K562 (cell line): Measurements from ENCODE around the gene RNF121. TPM values are rescaled to one million over a fixed set of nuclear protein-coding genes. Genes with fewer than 3 reads are reported as not detected.
A peak's percentile ranks its signal among the peaks of the same experiment; 100 is the strongest.

ENCODE experiments used
- ATAC-seq: fragments of 200-7000 bp; cut with Tn5 transposase; 3 replicates; pipeline ENCODE4 v1.9.1; 2020; ENCODE audit warnings: moderate library complexity
- BruUV-seq: library from RNA; stranded (reverse); fragments of 400-500 nt; replicated peaks from 2 replicates; lab custom pipeline; 2021; lab: Mats Ljungman, UMichigan
- CTCF ChIA-PET: fragments of 300-600 bp; formaldehyde crosslinking; extraction: SDS; loops from one replicate; lab custom pipeline; 2021; ENCODE audit warnings: low intra/inter-chr PET ratio; lab: Yijun Ruan, JAX
- POLR2A ChIA-PET: fragments of 300-600, 350-650 bp; sonication (Branson Sonifier 250); formaldehyde crosslinking; extraction: SDS; loops from one replicate; lab custom pipeline; 2021; ENCODE audit warnings: antibody characterized with exemption, inconsistent platforms; lab: Yijun Ruan, JAX
- DNase-seq, 4 experiments: peaks; one replicate each; pipeline versions ENCODE4 v3.0.0 to v3.0.0-alpha.2; 2011 to 2018; ENCODE audit warnings: low spot score in 3 of 4, mixed read lengths in 3 of 4; ENCODE audit errors: extremely low read depth in 1 of 4
- FAIRE-seq: peaks from 2 replicates; lab custom pipeline; 2011; peaks lifted over from hg19 to GRCh38; lab: Jason Lieb, UNC
- H2AFZ ChIP-seq: 2 replicates; pipeline ENCODE4 v1.6.0; 2011; ENCODE audit warnings: low read depth, low read length, control low read depth, inconsistent platforms
- H3K27ac ChIP-seq: fragments of 200-600 bp; 3 replicates; pipeline ENCODE4 v1.8.0; 2011; ENCODE audit warnings: low read depth, mild to moderate bottlenecking, control low read depth, inconsistent platforms, low read length, moderate library complexity, mixed read lengths; ENCODE audit errors: extremely low read depth
- H3K27me3 ChIP-seq, 2 experiments: fragments of 300-600 bp in 1 of 2; 2 replicates in 1 of 2; 3 replicates in 1 of 2; pipeline versions ENCODE4 v1.6.0 to v1.8.0; 2011; ENCODE audit warnings: inconsistent platforms in 2 of 2, low read length in 2 of 2, mild to moderate bottlenecking in 1 of 2, mixed read lengths in 1 of 2, moderate library complexity in 1 of 2; ENCODE audit not compliant: control insufficient read depth in 2 of 2, insufficient read depth in 2 of 2
- H3K36me3 ChIP-seq: fragments of 300-600 bp; 3 replicates; pipeline ENCODE4 v1.8.0; 2011; ENCODE audit warnings: mild to moderate bottlenecking, low read length, inconsistent platforms; ENCODE audit not compliant: control insufficient read depth, insufficient read depth
- H3K4me1 ChIP-seq, 2 experiments: fragments of 200-600 bp in 1 of 2; replicated peaks in 1 of 2; 2 replicates in 1 of 2; 3 replicates in 1 of 2; pipeline versions ENCODE4 v1.5.1 to v1.8.0; 2011; ENCODE audit warnings: inconsistent platforms in 2 of 2, low read length in 2 of 2, mild to moderate bottlenecking in 1 of 2, mixed read lengths in 1 of 2, moderate library complexity in 1 of 2; ENCODE audit not compliant: control insufficient read depth in 2 of 2, insufficient read depth in 2 of 2
- H3K4me2 ChIP-seq: 2 replicates; pipeline ENCODE4 v1.6.1; 2011; ENCODE audit warnings: low read length, control low read depth, inconsistent platforms, mixed read lengths; ENCODE audit not compliant: insufficient read depth
- H3K4me3 ChIP-seq: fragments of 200-600 bp; sonication (generic), shearing (Covaris generic); 2 replicates; pipeline ENCODE4 v1.5.1; 2016; ENCODE audit warnings: control low read depth, inconsistent platforms
- H3K79me2 ChIP-seq: fragments of 200-600 bp; 3 replicates; pipeline ENCODE4 v1.8.0; 2011; ENCODE audit warnings: low read length, inconsistent platforms; ENCODE audit not compliant: control insufficient read depth, insufficient read depth
- H3K9ac ChIP-seq, 2 experiments: 2 replicates each; pipeline versions ENCODE4 v1.6.0 to v1.6.1; 2011; ENCODE audit warnings: low read depth in 2 of 2, low read length in 2 of 2, control low read depth in 1 of 2, inconsistent platforms in 1 of 2, mild to moderate bottlenecking in 1 of 2, mixed read lengths in 1 of 2; ENCODE audit not compliant: insufficient read depth in 1 of 2
- H3K9me1 ChIP-seq: one replicate; pipeline ENCODE4 v1.6.0; 2011; ENCODE audit warnings: inconsistent platforms, mild to moderate bottlenecking, low read length, moderate library complexity; ENCODE audit not compliant: control insufficient read depth, insufficient read depth
- H3K9me3 ChIP-seq: replicated peaks from 2 replicates; pipeline ENCODE4 v1.5.1; 2011; ENCODE audit warnings: low read depth, low read length, inconsistent platforms; ENCODE audit not compliant: control insufficient read depth, insufficient read depth
- H4K20me1 ChIP-seq: replicated peaks from 2 replicates; pipeline ENCODE4 v1.6.1; 2011; ENCODE audit warnings: low read length, inconsistent platforms, mixed read lengths; ENCODE audit not compliant: control insufficient read depth, insufficient read depth
- PCBP1 ChIP-seq: fragments of 200-400 bp; formaldehyde crosslinking; IDR thresholded peaks from 2 replicates; pipeline ENCODE4 v1.6.1; 2018; ENCODE audit warnings: mild to moderate bottlenecking, low read depth, low read length; ENCODE audit not compliant: poor library complexity, severe bottlenecking
- ZNF121 ChIP-seq: sonication (generic); formaldehyde crosslinking; conservative IDR thresholded peaks from 2 replicates; pipeline ENCODE4 v1.8.0; 2022; ENCODE audit warnings: missing genetic modification reagents
- ZNF347 ChIP-seq: fragments of 450-650 bp; formaldehyde crosslinking; IDR thresholded peaks from 2 replicates; pipeline ENCODE4 v1.4.0; 2020; ENCODE audit warnings: low read depth, mild to moderate bottlenecking, moderate library complexity
- ZNF699 ChIP-seq: fragments of 250-450 bp; sonication (Bioruptor Pico); IDR thresholded peaks from 2 replicates; pipeline ENCODE4 v1.8.0; 2021; ENCODE audit warnings: mild to moderate bottlenecking, moderate library complexity; ENCODE audit not compliant: insufficient replicate concordance
- ZNF76 ChIP-seq: fragments of 250-450 bp; sonication (Bioruptor Pico); IDR thresholded peaks from 2 replicates; pipeline ENCODE4 v1.4.0; 2020; ENCODE audit warnings: mild to moderate bottlenecking, moderate library complexity, borderline replicate concordance
- WGBS: fragments of 100-300 bp; shearing (Covaris generic); methylation state at CpG from one replicate; pipeline ENCODE4 v1.1.6; 2016; ENCODE audit warnings: low coverage, mixed read lengths; ENCODE audit not compliant: insufficient coverage; ENCODE audit errors: missing lambda C conversion rate; 5-methylcytosine and 5-hydroxymethylcytosine counted together
- in situ Hi-C: fragments of 300-500 bp; cut with MboI; formaldehyde crosslinking; loops from 4 replicates; pipeline ENCODE4 v1.15.0; 2018; ENCODE audit warnings: inconsistent platforms, mixed read lengths
- intact Hi-C: fragments of 100-400 bp; cut with micrococcal nuclease; formaldehyde crosslinking; loops from 2 replicates; pipeline ENCODE4 v1.14.2; 2022
- polyA plus RNA-seq, 8 experiments: library from polyadenylated mRNA; depleted of rRNA in 4 of 8; stranded (reverse) in 5 of 8; unstranded in 3 of 8; fragments of >200 nt; fragmentation: Nextera tagmentation in 2 of 8; fragmentation: Illumina TruSeq in 1 of 8; extraction: Ambion mirVana in 2 of 8; extraction: Trizol in 1 of 8; gene quantifications; 2 replicates each; pipeline versions ENCODE4 v1.2.1 to v1.2.3, GENCODE V29; 2011 to 2014; ENCODE audit warnings: inconsistent platforms in 1 of 8, missing spikeins in 1 of 8
- total RNA-seq, 7 experiments: library from RNA; depleted of rRNA in 6 of 7; stranded (reverse); fragments of >200 nt in 6 of 7; fragmentation: Illumina TruSeq in 2 of 7; extraction: Trizol in 2 of 7; gene quantifications; 2 replicates each; pipeline versions ENCODE4 v1.2.1 to v1.2.3, GENCODE V29; 2011 to 2021; ENCODE audit warnings: low replicate concordance in 1 of 7
- TF ChIP-seq, protein P1 (sequence below): fragments of 250-450 bp; sonication (Bioruptor Pico); IDR thresholded peaks from 2 replicates; pipeline ENCODE4 v1.4.0; 2020; ENCODE audit warnings: borderline replicate concordance

The RNF121 gene
- total and polyA plus RNA-seq, 9 of the 15 experiments (the other 6 are each of a cell fraction or from before 2014, with no cell fraction given): 8.0 to 63.4 (median 20.5) TPM

DNA sequence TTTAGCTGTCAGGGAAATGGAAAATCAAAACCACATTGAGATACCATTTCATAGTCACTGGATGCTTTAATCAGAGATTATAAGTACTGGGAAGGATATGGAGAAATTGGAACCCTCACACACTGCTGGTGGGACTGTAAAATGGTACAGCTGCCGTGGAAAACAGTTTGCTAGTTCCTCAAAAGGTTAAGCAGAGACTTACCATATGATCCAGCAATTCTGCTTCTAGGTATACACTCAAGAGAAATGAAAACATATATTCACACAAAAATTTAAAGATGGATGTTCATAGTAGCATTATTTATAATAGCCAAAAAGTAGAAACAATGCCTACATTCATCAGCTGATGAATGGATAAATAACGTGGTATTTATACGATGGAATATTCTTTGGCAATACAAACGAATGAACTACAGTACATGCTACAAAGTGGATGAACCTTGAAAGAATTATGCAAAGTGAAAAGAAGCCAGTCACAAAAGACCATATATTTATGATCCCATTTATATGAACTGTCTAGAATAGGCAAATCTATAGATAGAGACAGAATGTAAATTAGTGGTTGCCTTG is 23.0 kb downstream of the RNF121 start:
- ATAC-seq (no peak), DNase-seq (no peak), FAIRE-seq (no peak)
- in situ Hi-C loops: no loop called here
- intact Hi-C loops: no loop called here
- no peaks in the 10 kb centered on the region for H3K9me1 ChIP-seq
- H3K79me2 ChIP-seq: peaks cover 86% of the 10 kb centered on the region
- H3K36me3 ChIP-seq: peaks cover 4% of the 10 kb centered on the region; the same call in 2 of the 3 replicates
- H2AFZ ChIP-seq: no peak overlapping the region
- 90% methylated on average over 4 of the region's 4 CpGs for WGBS
- no peak overlapping the region for H3K27ac ChIP-seq
- no peaks in the 10 kb centered on the region for H3K27me3 ChIP-seq
- H3K9me3 ChIP-seq: no peaks in the 10 kb centered on the region
- CTCF ChIA-PET: no interaction called here
- no peak overlapping the region for H3K9ac ChIP-seq
- TF ChIP-seq, protein P1, sequence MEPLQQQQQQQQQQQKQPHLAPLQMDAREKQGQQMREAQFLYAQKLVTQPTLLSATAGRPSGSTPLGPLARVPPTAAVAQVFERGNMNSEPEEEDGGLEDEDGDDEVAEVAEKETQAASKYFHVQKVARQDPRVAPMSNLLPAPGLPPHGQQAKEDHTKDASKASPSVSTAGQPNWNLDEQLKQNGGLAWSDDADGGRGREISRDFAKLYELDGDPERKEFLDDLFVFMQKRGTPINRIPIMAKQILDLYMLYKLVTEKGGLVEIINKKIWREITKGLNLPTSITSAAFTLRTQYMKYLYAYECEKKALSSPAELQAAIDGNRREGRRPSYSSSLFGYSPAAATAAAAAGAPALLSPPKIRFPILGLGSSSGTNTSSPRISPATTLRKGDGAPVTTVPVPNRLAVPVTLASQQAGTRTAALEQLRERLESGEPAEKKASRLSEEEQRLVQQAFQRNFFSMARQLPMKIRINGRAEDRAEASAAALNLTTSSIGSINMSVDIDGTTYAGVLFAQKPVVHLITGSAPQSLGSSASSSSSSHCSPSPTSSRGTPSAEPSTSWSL (CRISPR knock-in tag): no peak
- TF ChIP-seq PCBP1: no peak
- no peak for TF ChIP-seq ZNF699 (CRISPR knock-in tag)
- TF ChIP-seq ZNF347 (CRISPR knock-in tag): no peak
- 0 out of 2 replicates have a peak, but pooled peaks have one; percentile 2 for TF ChIP-seq ZNF121 (CRISPR knock-in tag)
- no peak for TF ChIP-seq ZNF76 (CRISPR knock-in tag)
- POLR2A ChIA-PET: no interaction called here
- H3K4me1 ChIP-seq: peaks cover 21 to 28% of the 10 kb centered on the region in 2 experiments
- H4K20me1 ChIP-seq: peaks cover 32% of the 10 kb centered on the region; the same call in 1 of the 2 replicates
- H3K4me2 ChIP-seq: no peak overlapping the region
- no peak overlapping the region for H3K4me3 ChIP-seq
- BruUV-seq: no TSS peak
